ENCODE measurements around the gene GRIA4. TPM values are rescaled to one million over a fixed set of nuclear protein-coding genes. Genes with fewer than 3 reads are reported as not detected.

GRIA4 gene
- total RNA-seq, 2 experiments from 2014 or later = not detected

DNA sequence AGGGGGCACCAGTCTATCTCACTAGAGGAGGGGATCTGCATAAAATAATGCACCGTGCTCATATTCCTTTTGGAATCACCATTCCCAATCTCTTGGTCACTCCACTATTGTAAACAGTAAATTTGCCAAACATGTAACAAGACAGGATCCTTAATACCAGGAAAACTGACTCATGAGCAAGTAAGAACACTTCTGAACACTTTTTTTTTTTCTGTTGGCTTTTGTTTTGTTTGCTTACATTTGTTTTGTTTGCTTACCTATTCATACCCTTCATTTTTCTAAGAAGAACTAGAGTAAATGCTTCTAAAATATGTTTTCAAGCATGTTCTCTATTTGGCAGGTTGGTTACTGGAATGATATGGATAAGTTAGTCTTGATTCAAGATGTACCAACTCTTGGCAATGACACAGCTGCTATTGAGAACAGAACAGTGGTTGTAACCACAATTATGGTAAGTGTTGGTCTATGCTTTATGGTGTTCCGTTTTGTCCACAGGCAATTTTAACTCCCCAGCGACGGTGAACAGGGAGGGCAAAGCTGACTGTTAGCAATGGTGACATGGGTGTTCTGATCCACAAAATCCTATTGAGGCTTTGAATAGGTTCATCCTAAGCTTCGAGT, 300.3 kb downstream of the GRIA4 start:
- no peak overlapping the region for H3K27ac Mint-ChIP-seq
- no peaks in the 10 kb centered on the region for H3K9me3 Mint-ChIP-seq
- intact Hi-C loops (cut with micrococcal nuclease) = no loop called here
- ATAC-seq (no peak), DNase-seq (no peak)
- H3K4me1 Mint-ChIP-seq (ENCODE audit: low read depth) = no peaks in the 10 kb centered on the region
- CTCF ChIA-PET = no interaction called here
- no peaks in the 10 kb centered on the region for H3K36me3 Mint-ChIP-seq (ENCODE audit: low read depth)
- POLR2A ChIA-PET = no interaction called here
- no peaks in the 10 kb centered on the region for H3K27me3 Mint-ChIP-seq
- no peak overlapping the region for H3K4me3 Mint-ChIP-seq
- TF ChIP-seq, protein P1, sequence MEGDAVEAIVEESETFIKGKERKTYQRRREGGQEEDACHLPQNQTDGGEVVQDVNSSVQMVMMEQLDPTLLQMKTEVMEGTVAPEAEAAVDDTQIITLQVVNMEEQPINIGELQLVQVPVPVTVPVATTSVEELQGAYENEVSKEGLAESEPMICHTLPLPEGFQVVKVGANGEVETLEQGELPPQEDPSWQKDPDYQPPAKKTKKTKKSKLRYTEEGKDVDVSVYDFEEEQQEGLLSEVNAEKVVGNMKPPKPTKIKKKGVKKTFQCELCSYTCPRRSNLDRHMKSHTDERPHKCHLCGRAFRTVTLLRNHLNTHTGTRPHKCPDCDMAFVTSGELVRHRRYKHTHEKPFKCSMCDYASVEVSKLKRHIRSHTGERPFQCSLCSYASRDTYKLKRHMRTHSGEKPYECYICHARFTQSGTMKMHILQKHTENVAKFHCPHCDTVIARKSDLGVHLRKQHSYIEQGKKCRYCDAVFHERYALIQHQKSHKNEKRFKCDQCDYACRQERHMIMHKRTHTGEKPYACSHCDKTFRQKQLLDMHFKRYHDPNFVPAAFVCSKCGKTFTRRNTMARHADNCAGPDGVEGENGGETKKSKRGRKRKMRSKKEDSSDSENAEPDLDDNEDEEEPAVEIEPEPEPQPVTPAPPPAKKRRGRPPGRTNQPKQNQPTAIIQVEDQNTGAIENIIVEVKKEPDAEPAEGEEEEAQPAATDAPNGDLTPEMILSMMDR (IDR thresholded peaks at IDR 0.05) = no peak

DNA sequence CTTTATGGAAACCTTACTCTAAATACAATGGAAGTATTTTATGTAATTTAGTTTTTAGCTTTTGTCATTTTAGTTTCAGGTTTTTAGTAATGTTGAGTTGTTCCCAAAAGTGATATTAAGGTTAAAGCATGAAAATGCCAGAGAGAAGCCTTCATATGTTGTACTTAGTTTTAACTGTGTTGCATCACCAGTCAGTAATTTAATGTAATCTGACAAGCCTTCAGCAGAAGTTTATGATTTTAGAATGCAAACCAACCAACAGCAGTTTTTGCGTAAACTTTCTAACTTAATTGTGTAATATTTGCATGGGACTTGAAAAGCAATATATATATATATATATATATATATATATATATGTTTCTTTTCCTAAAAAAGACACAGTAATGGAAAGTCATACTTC, 301.6 kb downstream of the GRIA4 start:
- no peak for DNase-seq
- H3K4me3 Mint-ChIP-seq = no peak overlapping the region
- no peak overlapping the region for H3K27ac Mint-ChIP-seq
- H3K9me3 Mint-ChIP-seq = no peaks in the 10 kb centered on the region
- H3K4me1 Mint-ChIP-seq (ENCODE audit: low read depth) = no peaks in the 10 kb centered on the region
- intact Hi-C loops (cut with micrococcal nuclease) = no loop called here
- H3K27me3 Mint-ChIP-seq = no peaks in the 10 kb centered on the region
- ATAC-seq = no peak
- TF ChIP-seq, protein P1 (IDR thresholded peaks at IDR 0.05) = no peak
- POLR2A ChIA-PET = no interaction called here
- CTCF ChIA-PET = no interaction called here
- H3K36me3 Mint-ChIP-seq (ENCODE audit: low read depth) = no peaks in the 10 kb centered on the region

DNA sequence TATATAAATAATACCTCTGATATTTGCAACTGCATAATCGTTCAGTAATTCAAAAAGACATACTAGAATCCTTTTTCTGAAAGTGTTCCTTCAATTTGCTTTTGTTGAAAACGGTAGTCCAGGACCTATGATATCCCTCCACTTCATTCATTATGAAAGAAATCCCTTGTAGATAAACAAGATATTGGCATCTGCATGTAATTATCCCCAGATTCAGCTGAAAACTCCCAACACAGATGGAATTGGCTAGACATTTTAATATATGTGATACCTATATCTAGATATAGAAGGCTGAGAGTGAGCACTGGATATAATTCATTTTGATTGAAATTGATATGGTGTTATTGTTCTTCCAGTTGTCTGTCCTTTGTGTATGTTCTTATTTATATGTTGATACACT, 302.8 kb downstream of the GRIA4 start:
- H3K27me3 Mint-ChIP-seq = no peaks in the 10 kb centered on the region
- no peaks in the 10 kb centered on the region for H3K4me1 Mint-ChIP-seq (ENCODE audit: low read depth)
- intact Hi-C loops (cut with micrococcal nuclease) = no loop called here
- ATAC-seq (no peak), DNase-seq (no peak)
- H3K27ac Mint-ChIP-seq = no peak overlapping the region
- ChIA-PET CTCF (no interaction called here), POLR2A (no interaction called here)
- H3K9me3 Mint-ChIP-seq = no peaks in the 10 kb centered on the region
- TF ChIP-seq, protein P1 (IDR thresholded peaks at IDR 0.05) = no peak
- H3K36me3 Mint-ChIP-seq (ENCODE audit: low read depth) = no peaks in the 10 kb centered on the region
- H3K4me3 Mint-ChIP-seq = no peak overlapping the region

DNA sequence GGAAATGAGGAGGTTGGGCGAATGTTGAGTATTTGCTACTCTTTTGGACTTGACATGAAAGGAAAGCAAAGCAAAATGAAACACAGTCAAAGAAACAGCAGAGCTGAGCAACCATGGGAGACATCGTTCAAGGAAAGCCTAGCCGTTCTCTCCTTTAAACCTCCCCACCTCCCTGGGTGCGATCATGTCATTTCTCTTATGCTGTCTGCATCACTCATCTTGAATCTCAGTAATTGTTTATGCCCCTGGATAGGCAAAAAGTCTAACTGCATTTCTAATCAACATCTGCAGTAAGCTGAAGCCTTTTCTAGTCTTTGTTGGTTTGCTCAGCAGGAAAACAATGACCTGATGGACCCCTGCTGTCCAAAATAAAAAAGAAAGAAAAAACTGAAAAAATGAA, 305.1 kb downstream of the GRIA4 start:
- POLR2A ChIA-PET = no interaction called here
- H3K27ac Mint-ChIP-seq = no peak overlapping the region
- DNase-seq (no peak), ATAC-seq (no peak)
- TF ChIP-seq, protein P1 (IDR thresholded peaks at IDR 0.05) = no peak
- H3K4me3 Mint-ChIP-seq = no peak overlapping the region
- no peaks in the 10 kb centered on the region for H3K4me1 Mint-ChIP-seq (ENCODE audit: low read depth)
- no peaks in the 10 kb centered on the region for H3K9me3 Mint-ChIP-seq
- no peaks in the 10 kb centered on the region for H3K36me3 Mint-ChIP-seq (ENCODE audit: low read depth)
- intact Hi-C loops (cut with micrococcal nuclease) = no loop called here
- no peaks in the 10 kb centered on the region for H3K27me3 Mint-ChIP-seq
- CTCF ChIA-PET = no interaction called here

DNA sequence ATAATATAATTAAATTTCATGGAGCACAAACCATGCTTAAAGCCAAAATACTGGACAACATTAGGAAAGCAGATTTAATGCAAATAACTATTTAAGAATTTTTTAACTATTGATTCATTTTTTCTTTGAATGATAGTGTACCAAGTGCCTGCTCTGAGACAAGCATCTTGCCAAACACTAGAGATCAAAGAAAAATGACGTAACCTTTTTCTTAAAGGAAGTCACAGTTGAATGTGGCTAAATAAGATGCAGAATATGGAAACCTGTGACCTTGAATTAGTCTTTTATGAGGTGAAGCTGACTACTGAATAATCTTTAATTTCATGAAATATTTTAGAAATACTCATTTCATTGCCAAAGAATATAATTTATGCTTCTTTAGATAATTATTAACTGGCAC, 308.2 kb downstream of the GRIA4 start:
- Mint-ChIP-seq H3K4me1 (ENCODE audit: low read depth) (no peaks in the 10 kb centered on the region), H3K27ac (no peak overlapping the region), H3K36me3 (ENCODE audit: low read depth) (no peaks in the 10 kb centered on the region), H3K27me3 (no peaks in the 10 kb centered on the region), H3K4me3 (no peak overlapping the region), H3K9me3 (no peaks in the 10 kb centered on the region)
- CTCF ChIA-PET = no interaction called here
- DNase-seq = no peak
- POLR2A ChIA-PET = no interaction called here
- ATAC-seq = no peak
- intact Hi-C loops (cut with micrococcal nuclease) = no loop called here
- TF ChIP-seq, protein P1 (IDR thresholded peaks at IDR 0.05) = no peak
